HepG2 (cell line): ENCODE results near the gene NPW. TPM values are rescaled to one million over a fixed set of nuclear protein-coding genes. Genes with fewer than 3 reads are reported as not detected.

Experiments
- ARID4A ChIP-seq: sonication (generic); formaldehyde crosslinking; IDR thresholded peaks from 2 replicates; pipeline ENCODE4 v1.5.0; 2020; ENCODE audit warnings: mild to moderate bottlenecking, missing genetic modification reagents, borderline replicate concordance
- CHCHD3 ChIP-seq: sonication (generic); formaldehyde crosslinking; IDR thresholded peaks from 2 replicates; pipeline ENCODE4 v1.8.0; 2022; ENCODE audit warnings: mild to moderate bottlenecking, missing genetic modification reagents, moderate library complexity
- ELF1 ChIP-seq: sonication (generic); formaldehyde crosslinking; IDR thresholded peaks from 2 replicates; pipeline ENCODE4 v1.4.0; 2020; ENCODE audit warnings: missing genetic modification reagents
- GATAD1 ChIP-seq: IDR thresholded peaks from 2 replicates; pipeline ENCODE4 v1.6.1; 2016; ENCODE audit warnings: missing genetic modification reagents, missing compliant biosample characterization
- HDAC2 ChIP-seq: sonication (generic); formaldehyde crosslinking; IDR thresholded peaks from 2 replicates; pipeline ENCODE4 v1.4.0; 2020; ENCODE audit warnings: missing genetic modification reagents
- IKZF5 ChIP-seq: IDR thresholded peaks from 2 replicates; pipeline ENCODE4 v1.6.1; 2018; ENCODE audit warnings: missing genetic modification reagents, mild to moderate bottlenecking, missing compliant biosample characterization
- JARID2 ChIP-seq: sonication (generic); formaldehyde crosslinking; IDR thresholded peaks from 2 replicates; pipeline ENCODE4 v1.8.1; 2023; ENCODE audit warnings: missing genetic modification reagents, inconsistent platforms; ENCODE audit not compliant: insufficient replicate concordance
- NFYC ChIP-seq: IDR thresholded peaks from 2 replicates; pipeline ENCODE4 v1.6.1; 2016; ENCODE audit warnings: missing genetic modification reagents, missing compliant biosample characterization
- PPARG ChIP-seq: conservative IDR thresholded peaks from 2 replicates; pipeline ENCODE4 v1.6.1; 2016; ENCODE audit warnings: missing biosample characterization, missing genetic modification reagents
- RERE ChIP-seq: IDR thresholded peaks from 2 replicates; pipeline ENCODE4 v1.6.1; 2016; ENCODE audit warnings: low read depth, missing genetic modification reagents, missing compliant biosample characterization
- ZGPAT ChIP-seq: IDR thresholded peaks from 2 replicates; pipeline ENCODE4 v1.6.1; 2016; ENCODE audit warnings: mild to moderate bottlenecking
- ZNF263 ChIP-seq: sonication (generic); formaldehyde crosslinking; IDR thresholded peaks from 2 replicates; pipeline ENCODE4 v1.4.0; 2020; ENCODE audit warnings: missing genetic modification reagents
- ZNF598 ChIP-seq: sonication (generic); formaldehyde crosslinking; IDR thresholded peaks from 2 replicates; pipeline ENCODE4 v1.5.1; 2020; ENCODE audit warnings: mild to moderate bottlenecking, missing genetic modification reagents, borderline replicate concordance
- ZNF670 ChIP-seq: sonication (generic); formaldehyde crosslinking; IDR thresholded peaks from 2 replicates; pipeline ENCODE4 v1.8.0; 2022; ENCODE audit warnings: mild to moderate bottlenecking, missing genetic modification reagents, borderline replicate concordance
- polyA plus RNA-seq, 8 experiments: library from polyadenylated mRNA; depleted of rRNA in 3 of 8; stranded (reverse) in 7 of 8; unstranded in 1 of 8; fragments of >200 nt; fragmentation: Illumina TruSeq in 4 of 8; extraction: Trizol in 4 of 8; gene quantifications; 2 replicates each; pipeline versions ENCODE4 v1.2.1 to v1.2.3, GENCODE V29; 2011 to 2016; ENCODE audit warnings: low read depth in 4 of 8, missing spikeins in 1 of 8, mixed read lengths in 1 of 8; ENCODE audit not compliant: insufficient read depth in 1 of 8
- total RNA-seq, 5 experiments: library from RNA; depleted of rRNA; stranded (reverse); fragments of >200 nt; fragmentation: Illumina TruSeq; extraction: Trizol; gene quantifications; 2 replicates each; pipeline ENCODE4 v1.2.3, GENCODE V29; 2016; ENCODE audit warnings: low read depth in 1 of 5

The NPW gene
- total and polyA plus RNA-seq, 2 of the 13 experiments (the other 11 are each of a cell fraction or from before 2014, with no cell fraction given), result 0.24 to 0.97 TPM

GRCh38 chr16:2009791-2010510 is 9.6 kb upstream of the NPW start, which contains the start of gene ZNF598 (continued):
- TF ChIP-seq ZNF598 (CRISPR knock-in tag) (0 out of 2 replicates have a peak, but pooled peaks have one; percentile 71), ZGPAT (peak; percentile 84), HDAC2 (peak; percentile 45; the same call in 1 of the 2 replicates), CHCHD3 (CRISPR knock-in tag) (no peak), PPARG (CRISPR knock-in tag) (peak; percentile 30; the same call in 1 of the 2 replicates), ZNF263 (CRISPR knock-in tag) (no peak), ARID4A (peak; percentile 91), GATAD1 (CRISPR knock-in tag) (peak; percentile 89), IKZF5 (CRISPR knock-in tag) (peak; percentile 96), NFYC (CRISPR knock-in tag) (peak; percentile 17; the same call in 1 of the 2 replicates), ZNF670 (CRISPR knock-in tag) (peak; percentile 73; the same call in 1 of the 2 replicates), ELF1 (peak; percentile 81), RERE (CRISPR knock-in tag) (no peak), JARID2 (peak; percentile 20)
